PC-9 (cell line): ENCODE results near the gene CAMTA1.

Experiments
- CTCF ChIP-seq: fragments of 200-600 bp; sonication (generic); conservative IDR thresholded peaks from 2 replicates; pipeline ENCODE4 v1.6.1; 2017; ENCODE audit warnings: mixed run types, antibody characterized with exemption, mild to moderate bottlenecking, moderate library complexity
- EZH2 ChIP-seq: fragments of 200-600 bp; sonication (generic); IDR thresholded peaks from 2 replicates; pipeline ENCODE4 v1.8.0; 2017; ENCODE audit warnings: antibody characterized with exemption, low read depth

- TF ChIP-seq CTCF = no peak
- TF ChIP-seq EZH2 = no peak
Observed at GRCh38 chr1:7447736-7448135, 662.5 kb downstream of the CAMTA1 start.
